Vagina (tissue), 2 donors: ENCODE data around the gene ALG12.

Experiments
- CTCF ChIP-seq, 3 experiments: fragments of 450-650 bp in 2 of 3; fragments of 200-600 bp in 1 of 3; sonication (generic) in 1 of 3; IDR thresholded peaks; one replicate each; pipeline ENCODE4 v1.5.1; 2017 to 2019; ENCODE audit warnings: antibody characterized with exemption in 3 of 3, mild to moderate bottlenecking in 2 of 3, moderate library complexity in 2 of 3
- POLR2A ChIP-seq, 2 donors: fragments of 450-650 bp; IDR thresholded peaks; one replicate each; pipeline ENCODE4 v1.6.1; 2017; ENCODE audit warnings: antibody characterized with exemption in 2 of 2, mild to moderate bottlenecking in 2 of 2, moderate library complexity in 2 of 2

GRCh38 chr22:49946612-49947295 is 28.5 kb upstream of the ALG12 start:
- TF ChIP-seq POLR2A (IDR thresholded peaks at IDR 0.05) (no peak), CTCF (IDR thresholded peaks at IDR 0.05) (no peak)
